HepG2 (cell line): ENCODE data around the gene SERTAD3. TPM values are rescaled to one million over a fixed set of nuclear protein-coding genes. Genes with fewer than 3 reads are reported as not detected.

ENCODE experiments used
- CBFB ChIP-seq: sonication (generic); formaldehyde crosslinking; IDR thresholded peaks from 2 replicates; pipeline ENCODE4 v1.4.0; 2020; ENCODE audit warnings: missing genetic modification reagents
- DMAP1 ChIP-seq: IDR thresholded peaks from 2 replicates; pipeline ENCODE4 v1.6.1; 2016
- MYNN ChIP-seq: sonication (generic); formaldehyde crosslinking; IDR thresholded peaks from 2 replicates; pipeline ENCODE4 v1.4.0; 2020; ENCODE audit warnings: mild to moderate bottlenecking, low read depth, missing genetic modification reagents
- NCOR1 ChIP-seq: fragments of 200-600 bp; sonication (generic); IDR thresholded peaks from 2 replicates; pipeline ENCODE4 v1.7.0; 2017; ENCODE audit warnings: antibody characterized with exemption, low read length, borderline replicate concordance
- PHF8 ChIP-seq: sonication (generic); formaldehyde crosslinking; IDR thresholded peaks from 2 replicates; pipeline ENCODE4 v1.5.0; 2020; ENCODE audit warnings: missing genetic modification reagents
- RELA ChIP-seq: sonication (generic); formaldehyde crosslinking; IDR thresholded peaks from 2 replicates; pipeline ENCODE4 v1.4.0; 2020; ENCODE audit warnings: missing genetic modification reagents
- SNAPC5 ChIP-seq: sonication (generic); formaldehyde crosslinking; IDR thresholded peaks from 2 replicates; pipeline ENCODE4 v1.8.1; 2023; ENCODE audit warnings: mild to moderate bottlenecking, missing genetic modification reagents, borderline replicate concordance
- ZNF10 ChIP-seq: sonication (generic); formaldehyde crosslinking; IDR thresholded peaks from 2 replicates; pipeline ENCODE4 v1.4.0; 2020; ENCODE audit warnings: mild to moderate bottlenecking, low read depth, missing genetic modification reagents, borderline replicate concordance
- ZNF230 ChIP-seq: sonication (generic); formaldehyde crosslinking; IDR thresholded peaks from 2 replicates; pipeline ENCODE4 v1.4.0; 2020; ENCODE audit warnings: mild to moderate bottlenecking, missing genetic modification reagents
- ZNF451 ChIP-seq: sonication (generic); formaldehyde crosslinking; IDR thresholded peaks from 2 replicates; pipeline ENCODE4 v1.5.0; 2020; ENCODE audit warnings: mild to moderate bottlenecking, missing genetic modification reagents
- ZNF549 ChIP-seq: sonication (generic); formaldehyde crosslinking; IDR thresholded peaks from 2 replicates; pipeline ENCODE4 v1.5.0; 2020; ENCODE audit warnings: missing genetic modification reagents
- ZNF574 ChIP-seq: sonication (generic); formaldehyde crosslinking; IDR thresholded peaks from 2 replicates; pipeline ENCODE4 v1.4.0; 2020; ENCODE audit warnings: missing genetic modification reagents
- ZNF800 ChIP-seq: sonication (generic); formaldehyde crosslinking; IDR thresholded peaks from 2 replicates; pipeline ENCODE4 v1.4.0; 2020; ENCODE audit warnings: missing genetic modification reagents
- polyA plus RNA-seq, 8 experiments: library from polyadenylated mRNA; depleted of rRNA in 3 of 8; stranded (reverse) in 7 of 8; unstranded in 1 of 8; fragments of >200 nt; fragmentation: Illumina TruSeq in 4 of 8; extraction: Trizol in 4 of 8; gene quantifications; 2 replicates each; pipeline versions ENCODE4 v1.2.1 to v1.2.3, GENCODE V29; 2011 to 2016; ENCODE audit warnings: low read depth in 4 of 8, missing spikeins in 1 of 8, mixed read lengths in 1 of 8; ENCODE audit not compliant: insufficient read depth in 1 of 8
- total RNA-seq, 5 experiments: library from RNA; depleted of rRNA; stranded (reverse); fragments of >200 nt; fragmentation: Illumina TruSeq; extraction: Trizol; gene quantifications; 2 replicates each; pipeline ENCODE4 v1.2.3, GENCODE V29; 2016; ENCODE audit warnings: low read depth in 1 of 5
- TF ChIP-seq, protein P1 (sequence below): sonication (generic); formaldehyde crosslinking; IDR thresholded peaks from 2 replicates; pipeline ENCODE4 v1.8.0; 2022; ENCODE audit warnings: mild to moderate bottlenecking, missing genetic modification reagents, moderate library complexity
- TF ChIP-seq, protein P2 (sequence below): sonication (generic); formaldehyde crosslinking; IDR thresholded peaks from 2 replicates; pipeline ENCODE4 v1.4.0; 2020; ENCODE audit warnings: missing genetic modification reagents
- TF ChIP-seq, protein P3 (sequence below), 2 experiments: sonication (generic) in 1 of 2; formaldehyde crosslinking in 1 of 2; IDR thresholded peaks; 2 replicates each; pipeline versions ENCODE4 v1.4.0 to v1.6.1; 2016 to 2020; ENCODE audit warnings: borderline replicate concordance in 1 of 2, low read depth in 1 of 2, mild to moderate bottlenecking in 1 of 2, missing genetic modification reagents in 1 of 2

Gene SERTAD3
- total and polyA plus RNA-seq, 2 of the 13 experiments (the other 11 are each of a cell fraction or from before 2014, with no cell fraction given): 9.6 to 16.9 TPM

GRCh38 chr19:40444000-40444824, at the start of gene SERTAD3 (continued):
- TF ChIP-seq, protein P1, sequence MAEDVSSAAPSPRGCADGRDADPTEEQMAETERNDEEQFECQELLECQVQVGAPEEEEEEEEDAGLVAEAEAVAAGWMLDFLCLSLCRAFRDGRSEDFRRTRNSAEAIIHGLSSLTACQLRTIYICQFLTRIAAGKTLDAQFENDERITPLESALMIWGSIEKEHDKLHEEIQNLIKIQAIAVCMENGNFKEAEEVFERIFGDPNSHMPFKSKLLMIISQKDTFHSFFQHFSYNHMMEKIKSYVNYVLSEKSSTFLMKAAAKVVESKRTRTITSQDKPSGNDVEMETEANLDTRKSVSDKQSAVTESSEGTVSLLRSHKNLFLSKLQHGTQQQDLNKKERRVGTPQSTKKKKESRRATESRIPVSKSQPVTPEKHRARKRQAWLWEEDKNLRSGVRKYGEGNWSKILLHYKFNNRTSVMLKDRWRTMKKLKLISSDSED (CRISPR knock-in tag): 0 out of 2 replicates have a peak, but pooled peaks have one; percentile 52
- no peak for TF ChIP-seq ZNF800
- TF ChIP-seq DMAP1: peak; percentile 52; the same call in 1 of the 2 replicates
- no peak for TF ChIP-seq CBFB (CRISPR knock-in tag)
- TF ChIP-seq, protein P2, sequence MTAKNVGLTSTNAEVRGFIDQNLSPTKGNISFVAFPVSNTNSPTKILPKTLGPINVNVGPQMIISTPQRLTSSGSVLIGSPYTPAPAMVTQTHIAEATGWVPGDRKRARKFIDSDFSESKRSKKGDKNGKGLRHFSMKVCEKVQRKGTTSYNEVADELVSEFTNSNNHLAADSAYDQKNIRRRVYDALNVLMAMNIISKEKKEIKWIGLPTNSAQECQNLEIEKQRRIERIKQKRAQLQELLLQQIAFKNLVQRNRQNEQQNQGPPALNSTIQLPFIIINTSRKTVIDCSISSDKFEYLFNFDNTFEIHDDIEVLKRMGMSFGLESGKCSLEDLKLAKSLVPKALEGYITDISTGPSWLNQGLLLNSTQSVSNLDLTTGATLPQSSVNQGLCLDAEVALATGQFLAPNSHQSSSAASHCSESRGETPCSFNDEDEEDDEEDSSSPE (CRISPR knock-in tag): peak; percentile 80
- no peak for TF ChIP-seq ZNF10 (CRISPR knock-in tag)
- peak; percentile 64; the same call in 1 of the 2 replicates for TF ChIP-seq ZNF230 (CRISPR knock-in tag)
- TF ChIP-seq, protein P3, sequence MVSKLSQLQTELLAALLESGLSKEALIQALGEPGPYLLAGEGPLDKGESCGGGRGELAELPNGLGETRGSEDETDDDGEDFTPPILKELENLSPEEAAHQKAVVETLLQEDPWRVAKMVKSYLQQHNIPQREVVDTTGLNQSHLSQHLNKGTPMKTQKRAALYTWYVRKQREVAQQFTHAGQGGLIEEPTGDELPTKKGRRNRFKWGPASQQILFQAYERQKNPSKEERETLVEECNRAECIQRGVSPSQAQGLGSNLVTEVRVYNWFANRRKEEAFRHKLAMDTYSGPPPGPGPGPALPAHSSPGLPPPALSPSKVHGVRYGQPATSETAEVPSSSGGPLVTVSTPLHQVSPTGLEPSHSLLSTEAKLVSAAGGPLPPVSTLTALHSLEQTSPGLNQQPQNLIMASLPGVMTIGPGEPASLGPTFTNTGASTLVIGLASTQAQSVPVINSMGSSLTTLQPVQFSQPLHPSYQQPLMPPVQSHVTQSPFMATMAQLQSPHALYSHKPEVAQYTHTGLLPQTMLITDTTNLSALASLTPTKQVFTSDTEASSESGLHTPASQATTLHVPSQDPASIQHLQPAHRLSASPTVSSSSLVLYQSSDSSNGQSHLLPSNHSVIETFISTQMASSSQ (IDR thresholded peaks at IDR 0.05; ENCODE audit: low read depth): no peak
- TF ChIP-seq, protein P3 (CRISPR knock-in tag; IDR thresholded peaks at IDR 0.05; ENCODE audit: borderline replicate concordance): 0 out of 2 replicates have a peak, but pooled peaks have one; percentile 16
- no peak for TF ChIP-seq RELA
- no peak for TF ChIP-seq ZNF451
- TF ChIP-seq NCOR1: peak; percentile 30; the same call in 1 of the 2 replicates
- peak; percentile 67; the same call in 1 of the 2 replicates for TF ChIP-seq ZNF574 (CRISPR knock-in tag)
- TF ChIP-seq MYNN: no peak
- TF ChIP-seq ZNF549 (CRISPR knock-in tag): no peak
- TF ChIP-seq PHF8 (CRISPR knock-in tag): peak; percentile 83
- no peak for TF ChIP-seq SNAPC5 (CRISPR knock-in tag)
